ENCODE data around the gene ROR1. TPM values are rescaled to one million over a fixed set of nuclear protein-coding genes. Genes with fewer than 3 reads are reported as not detected.
A peak's percentile ranks its signal among the peaks of the same experiment; 100 is the strongest.

ROR1 gene
- total RNA-seq, 1 experiment from 2014 or later: 37.2 TPM

GRCh38 chr1:63777286-63777685 is 3.5 kb downstream of the ROR1 start:
- H3K4me3 Mint-ChIP-seq (ENCODE audit: unreplicated experiment): peak overlapping the region; percentile 97
- ChIA-PET POLR2A (no interaction called here), CTCF (no interaction called here)
- BruUV-seq (replicated peaks): no TSS peak
- Histone ChIP-seq H3K27me3 (replicated peaks; ENCODE audit: control insufficient read depth, insufficient read depth, low read length) (no peaks in the 10 kb centered on the region), H3K4me1 (peaks cover 9% of the 10 kb centered on the region), H3K36me3 (ENCODE audit: control insufficient read depth, insufficient read depth, low read length) (no peaks in the 10 kb centered on the region), H3K9me3 (no peaks in the 10 kb centered on the region), H3K4me3 (ENCODE audit: low read depth, low read length) (no peak overlapping the region)
- H3K27ac Mint-ChIP-seq (ENCODE audit: unreplicated experiment): no peak overlapping the region
- no peak for DNase-seq
- no peaks in the 10 kb centered on the region for H3K9me3 Mint-ChIP-seq (ENCODE audit: unreplicated experiment)
- peaks cover 12% of the 10 kb centered on the region for H3K4me1 Mint-ChIP-seq (ENCODE audit: low read depth, unreplicated experiment)
- intact Hi-C loops (cut with micrococcal nuclease; ENCODE audit: unreplicated experiment): loop anchor here (10.0 kb wide), 1 partner anchor 162 kb away; no protein-coding TSS in a partner anchor
- no peaks in the 10 kb centered on the region for H3K27me3 Mint-ChIP-seq (ENCODE audit: insufficient read depth, unreplicated experiment)
- no peak for TF ChIP-seq CTCF (IDR thresholded peaks at IDR 0.05; ENCODE audit: insufficient read depth in 1 of 2, low read depth in 1 of 2, low read length in 1 of 2, severe bottlenecking in 1 of 2, unreplicated experiment in 1 of 2)
- no peaks in the 10 kb centered on the region for H3K36me3 Mint-ChIP-seq (ENCODE audit: insufficient read depth, unreplicated experiment)

- no peak overlapping the region for H3K27ac Mint-ChIP-seq (ENCODE audit: unreplicated experiment)
- Histone ChIP-seq H3K36me3 (ENCODE audit: control insufficient read depth, insufficient read depth, low read length) (no peaks in the 10 kb centered on the region), H3K4me3 (ENCODE audit: low read depth, low read length) (no peak overlapping the region), H3K4me1 (peaks cover 5% of the 10 kb centered on the region; the same call in 1 of the 2 replicates), H3K27me3 (replicated peaks; ENCODE audit: control insufficient read depth, insufficient read depth, low read length) (no peaks in the 10 kb centered on the region), H3K9me3 (no peaks in the 10 kb centered on the region)
- POLR2A ChIA-PET: interaction anchor here (0.5 kb wide), 2 partner anchors 129 to 161 kb away, joined by 3 to 10 read pairs; no protein-coding TSS in a partner anchor
- no peak for TF ChIP-seq CTCF (IDR thresholded peaks at IDR 0.05; ENCODE audit: insufficient read depth in 1 of 2, low read depth in 1 of 2, low read length in 1 of 2, severe bottlenecking in 1 of 2, unreplicated experiment in 1 of 2)
- CTCF ChIA-PET: interaction anchor here (0.6 to 1.0 kb wide), 2 partner anchors 104 to 124 kb away, joined by 3 to 4 read pairs; no protein-coding TSS in a partner anchor
- DNase-seq: no peak
- intact Hi-C loops (cut with micrococcal nuclease; ENCODE audit: unreplicated experiment): loop anchor here (10.0 kb wide), 1 partner anchor 163 kb away; no protein-coding TSS in a partner anchor
- no peaks in the 10 kb centered on the region for H3K36me3 Mint-ChIP-seq (ENCODE audit: insufficient read depth, unreplicated experiment)
- H3K4me3 Mint-ChIP-seq (ENCODE audit: unreplicated experiment): no peak overlapping the region
- no peaks in the 10 kb centered on the region for H3K27me3 Mint-ChIP-seq (ENCODE audit: insufficient read depth, unreplicated experiment)
- BruUV-seq (replicated peaks): no TSS peak
- peaks cover 14% of the 10 kb centered on the region for H3K4me1 Mint-ChIP-seq (ENCODE audit: low read depth, unreplicated experiment)
- H3K9me3 Mint-ChIP-seq (ENCODE audit: unreplicated experiment): no peaks in the 10 kb centered on the region
Measured at GRCh38 chr1:63777965-63778880, 4.4 kb downstream of the ROR1 start.

DNA sequence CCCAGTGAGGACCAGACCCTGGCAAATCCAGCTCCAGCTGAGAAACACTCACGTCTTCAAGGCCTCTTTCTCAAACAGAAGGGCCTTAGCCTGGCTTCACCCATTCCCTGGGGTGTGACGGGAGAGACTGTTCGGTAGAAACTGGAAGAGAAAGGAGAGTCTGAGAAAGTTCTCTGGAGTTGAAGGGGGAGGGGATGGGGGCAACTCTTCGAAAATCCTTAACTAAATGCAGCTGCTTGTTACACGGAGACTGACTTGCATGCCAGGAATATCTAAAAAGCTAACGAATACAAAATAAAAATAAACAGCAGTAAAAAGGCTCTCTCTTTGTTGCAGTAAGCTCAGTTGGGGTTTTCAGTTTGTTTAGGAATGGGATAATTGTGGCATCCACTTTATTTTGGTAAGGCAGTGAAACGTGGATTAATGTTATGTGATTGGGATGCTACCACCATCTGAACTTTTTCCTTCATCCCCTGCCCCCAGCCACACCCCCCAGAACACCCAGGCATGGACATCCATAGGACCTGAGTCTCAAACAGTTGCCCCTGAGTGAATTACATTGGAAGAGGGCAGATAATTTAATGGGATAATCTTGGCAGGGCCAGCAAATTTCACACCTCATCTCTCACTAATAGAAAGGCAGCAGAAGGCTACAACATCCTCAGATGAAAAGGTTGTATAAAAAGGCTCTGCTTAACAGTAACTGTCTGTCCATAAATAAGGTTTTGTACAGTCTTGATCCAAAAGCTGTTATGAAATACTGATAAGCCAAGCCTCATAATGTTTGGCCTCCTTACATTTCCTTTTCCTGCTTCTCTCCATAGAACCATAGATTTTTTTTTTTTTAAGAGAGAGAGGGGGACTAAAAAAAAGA is 5.8 kb downstream of the ROR1 start:
- CTCF ChIA-PET: interaction anchor here (0.6 to 1.0 kb wide), 2 partner anchors 105 to 122 kb away, joined by 3 to 4 read pairs; no protein-coding TSS in a partner anchor
- no peaks in the 10 kb centered on the region for H3K36me3 Mint-ChIP-seq (ENCODE audit: insufficient read depth, unreplicated experiment)
- no peaks in the 10 kb centered on the region for H3K36me3 ChIP-seq (ENCODE audit: control insufficient read depth, insufficient read depth, low read length)
- H3K4me1 ChIP-seq: peaks cover 5% of the 10 kb centered on the region; the same call in 1 of the 2 replicates
- no peak overlapping the region for H3K27ac Mint-ChIP-seq (ENCODE audit: unreplicated experiment)
- no peaks in the 10 kb centered on the region for H3K9me3 ChIP-seq
- peaks cover 11% of the 10 kb centered on the region for H3K4me1 Mint-ChIP-seq (ENCODE audit: low read depth, unreplicated experiment)
- H3K27me3 ChIP-seq (replicated peaks; ENCODE audit: control insufficient read depth, insufficient read depth, low read length): no peaks in the 10 kb centered on the region
- H3K4me3 ChIP-seq (ENCODE audit: low read depth, low read length): no peak overlapping the region
- no peaks in the 10 kb centered on the region for H3K9me3 Mint-ChIP-seq (ENCODE audit: unreplicated experiment)
- POLR2A ChIA-PET: no interaction called here
- no peak for TF ChIP-seq CTCF (IDR thresholded peaks at IDR 0.05; ENCODE audit: insufficient read depth in 1 of 2, low read depth in 1 of 2, low read length in 1 of 2, severe bottlenecking in 1 of 2, unreplicated experiment in 1 of 2)
- no peaks in the 10 kb centered on the region for H3K27me3 Mint-ChIP-seq (ENCODE audit: insufficient read depth, unreplicated experiment)
- no peak overlapping the region for H3K4me3 Mint-ChIP-seq (ENCODE audit: unreplicated experiment)
- intact Hi-C loops (cut with micrococcal nuclease; ENCODE audit: unreplicated experiment): loop anchor here (10.0 kb wide), 1 partner anchor 165 kb away; no protein-coding TSS in a partner anchor
- DNase-seq: no peak
- BruUV-seq (replicated peaks): no TSS peak

All from Caco-2 (cell line).